Motor neuron (in vitro differentiated cells): ENCODE measurements around the gene PVALEF. TPM values are rescaled to one million over a fixed set of nuclear protein-coding genes. Genes with fewer than 3 reads are reported as not detected.
A peak's percentile ranks its signal among the peaks of the same experiment; 100 is the strongest.

Source experiments
- ATAC-seq, 8 experiments: fragments of 200-7000 bp; cut with Tn5 transposase; replicated peaks in 6 of 8; 2 replicates each; pipeline ENCODE4 v1.8.0; 2021; ENCODE audit warnings: mild to moderate bottlenecking in 8 of 8, moderate library complexity in 8 of 8
- H3K27ac ChIP-seq, 2 donors: fragments of 250-450 bp; sonication (Bioruptor Pico); 2 replicates each; pipeline ENCODE4 v1.9.0; 2021; ENCODE audit warnings: antibody characterized with exemption in 2 of 2, mild to moderate bottlenecking in 2 of 2, moderate library complexity in 1 of 2
- H3K4me1 ChIP-seq, 2 donors: fragments of 250-450 bp; sonication (Bioruptor Pico); replicated peaks in 1 of 2; 2 replicates each; pipeline ENCODE4 v1.6.1; 2021; ENCODE audit warnings: antibody characterized with exemption in 2 of 2, mild to moderate bottlenecking in 2 of 2, moderate library complexity in 1 of 2
- H3K4me3 ChIP-seq, 5 donors: fragments of 250-450 bp; sonication (Bioruptor Pico); 2 replicates each; pipeline ENCODE4 v1.9.0; 2021; ENCODE audit warnings: antibody characterized with exemption in 5 of 5, mild to moderate bottlenecking in 5 of 5, moderate library complexity in 4 of 5
- WGBS, 10 experiments: fragments of 450-650 bp; shearing (Covaris generic); methylation state at CpG; one replicate each; pipeline ENCODE4 v1.0.0; 2022; 5-methylcytosine and 5-hydroxymethylcytosine counted together
- in situ Hi-C, 9 experiments: fragments of 400-800 bp; cut with MboI; loops; one replicate each; pipeline ENCODE4 v1.15.0; 2021; ENCODE audit warnings: low sequenced_read_pairs in 9 of 9, low pct_unique_long_range_greater_than_20kb in 2 of 9; ENCODE audit not compliant: unreplicated experiment in 9 of 9
- total RNA-seq, 8 experiments: library from RNA; unstranded; fragments of 300-600 nt; gene quantifications; 2 replicates each; pipeline versions ENCODE4 v1.2.3 to v1.2.4, GENCODE V29; 2022

The PVALEF gene
- total RNA-seq, 8 experiments from 2014 or later: 0.16 to 0.24 (median 0.21) TPM; not detected in 4

GRCh38 chr17:81231121-81231645 is 65.9 kb downstream of the PVALEF start:
- Histone ChIP-seq H3K4me1 (no peaks in the 10 kb centered on the region), H3K27ac (no peak overlapping the region), H3K4me3 (no peak overlapping the region)
- in situ Hi-C loops: loop anchor here in 1 of 9 experiments (25.0 kb wide), 1 partner anchor 219 kb away; no protein-coding TSS in a partner anchor
- 0 to 100% (median 80%) methylated on average over 1 to 13 of the region's 31 CpGs; no CpG with 5 or more reads in 5 of the 10 experiments for WGBS, 10 experiments
- peak in 2 of 8 experiments; percentile 8 to 13 for ATAC-seq

- 89 to 100% (median 98%) methylated on average over 1 to 8 of the region's 43 CpGs; no CpG with 5 or more reads in 4 of the 10 experiments for WGBS, 10 experiments
Observed at GRCh38 chr17:81231766-81232581, 66.7 kb downstream of the PVALEF start.

More at GRCh38 chr17:81231766-81232581, 66.7 kb downstream of the PVALEF start:
- in situ Hi-C loops: loop anchor here in 1 of 9 experiments (25.0 kb wide), 1 partner anchor 220 kb away; no protein-coding TSS in a partner anchor
- peak in 1 of 8 experiments; percentile 6 for ATAC-seq
- Histone ChIP-seq H3K27ac (no peak overlapping the region), H3K4me3 (no peak overlapping the region), H3K4me1 (no peaks in the 10 kb centered on the region)

Other genes starting within 250 kb of the PVALEF start
- gene CHMP6, start 173.7 kb upstream of the PVALEF start, total RNA-seq: 10 to 100 TPM; 13.1 to 27.2 (median 21.7) TPM
- 10 to 100 TPM; 10.2 to 42.0 (median 28.6) TPM for gene BAIAP2, start 130.4 kb upstream of the PVALEF start, total RNA-seq
- 1 to 10 TPM in 6 of 8 experiments, under 1 TPM in 2; 0.36 to 8.1 (median 3.9) TPM for gene AATK, start 714 bp downstream of the PVALEF start, total RNA-seq
- 10 to 100 TPM in 6 of 8 experiments, 1 to 10 TPM in 2; 5.0 to 34.3 (median 14.8) TPM for gene CEP131, start 57.5 kb downstream of the PVALEF start, total RNA-seq
- 10 to 100 TPM in 6 of 8 experiments, 1 to 10 TPM in 2; 5.9 to 36.0 (median 10.6) TPM for gene TEPSIN, start 73.5 kb downstream of the PVALEF start, total RNA-seq
- gene NDUFAF8, start 73.8 kb downstream of the PVALEF start, total RNA-seq: 100 to 1,000 TPM in 4 of 8 experiments, 10 to 100 TPM in 4; 23.9 to 200 (median 94.8) TPM
- gene SLC38A10, start 129.8 kb downstream of the PVALEF start, total RNA-seq: 10 to 100 TPM; 29.0 to 57.1 (median 49.1) TPM
- gene BAHCC1, start 229.9 kb downstream of the PVALEF start, total RNA-seq: 10 to 100 TPM in 4 of 8 experiments, 1 to 10 TPM in 4; 1.9 to 19.5 (median 10.4) TPM